ENCODE measurements around the gene FRG2. TPM values are rescaled to one million over a fixed set of nuclear protein-coding genes. Genes with fewer than 3 reads are reported as not detected.
"Not testable (repeated sequence)": the region's sequence is repeated elsewhere in the genome, so short reads cannot be mapped to it uniquely, and the experiment has no call there.

Gene FRG2
- total RNA-seq, 4 donors from 2014 or later = not detected

- Histone ChIP-seq H3K27ac (no peak overlapping the region), H3K27me3 (peaks cover 0 to 36% of the 10 kb centered on the region in 2 donors), H3K4me1 (peaks cover 0 to 7% of the 10 kb centered on the region in 2 donors), H3K36me3 (no peaks in the 10 kb centered on the region), H3K9me3 (no peaks in the 10 kb centered on the region), H3K4me3 (no peak overlapping the region)
- TF ChIP-seq POLR2A (IDR thresholded peaks at IDR 0.05) (no peak), CTCF (IDR thresholded peaks at IDR 0.05) (no peak)
- intact Hi-C loops (cut with DNase I; ENCODE audit: low total_unique reads) = no loop called here
- DNase-seq = no peak
Measured at GRCh38 chr4:190017357-190018200, 9.5 kb downstream of the FRG2 start.

GRCh38 chr4:190016369-190017289, 10.4 kb downstream of the FRG2 start:
- Histone ChIP-seq H3K36me3 (no peaks in the 10 kb centered on the region), H3K4me1 (peaks cover 0 to 7% of the 10 kb centered on the region in 2 donors), H3K27me3 (peaks cover 0 to 36% of the 10 kb centered on the region in 2 donors), H3K4me3 (no peak overlapping the region), H3K9me3 (no peaks in the 10 kb centered on the region), H3K27ac (no peak overlapping the region)
- TF ChIP-seq POLR2A (IDR thresholded peaks at IDR 0.05) (no peak), CTCF (IDR thresholded peaks at IDR 0.05) (no peak)
- intact Hi-C loops (cut with DNase I; ENCODE audit: low total_unique reads) = no loop called here
- DNase-seq = no peak

GRCh38 chr4:190015538-190016368, 11.3 kb downstream of the FRG2 start:
- Histone ChIP-seq H3K27ac (no peak overlapping the region), H3K27me3 (peaks cover 0 to 35% of the 10 kb centered on the region in 2 donors), H3K9me3 (no peaks in the 10 kb centered on the region), H3K36me3 (no peaks in the 10 kb centered on the region), H3K4me3 (no peak overlapping the region), H3K4me1 (peaks cover 0 to 7% of the 10 kb centered on the region in 2 donors)
- no peak for TF ChIP-seq POLR2A (IDR thresholded peaks at IDR 0.05)
- no peak for TF ChIP-seq CTCF (IDR thresholded peaks at IDR 0.05)
- intact Hi-C loops (cut with DNase I; ENCODE audit: low total_unique reads) = no loop called here
- no peak for DNase-seq

GRCh38 chr4:190014771-190015537, 12.1 kb downstream of the FRG2 start:
- Histone ChIP-seq H3K27me3 (peaks cover 0 to 34% of the 10 kb centered on the region in 2 donors), H3K9me3 (no peaks in the 10 kb centered on the region), H3K4me3 (no peak overlapping the region), H3K27ac (no peak overlapping the region), H3K36me3 (no peaks in the 10 kb centered on the region), H3K4me1 (peaks cover 0 to 7% of the 10 kb centered on the region in 2 donors)
- TF ChIP-seq CTCF (IDR thresholded peaks at IDR 0.05) (no peak), POLR2A (IDR thresholded peaks at IDR 0.05) (no peak)
- no peak for DNase-seq
- intact Hi-C loops (cut with DNase I; ENCODE audit: low total_unique reads) = no loop called here

GRCh38 chr4:189989941-189990340, 37.1 kb downstream of the FRG2 start:
- H3K27ac ChIP-seq; H3K4me1 ChIP-seq; H3K9me3 ChIP-seq; intact Hi-C loops (cut with DNase I; ENCODE audit: low total_unique reads); H3K36me3 ChIP-seq; H3K4me3 ChIP-seq; DNase-seq; H3K27me3 ChIP-seq: not testable (repeated sequence)

Measured in uterus (tissue), 4 donors.